ES-I3 (cell line): ENCODE results near the gene DGKG.

Experiments used
- H3K36me3 ChIP-seq: 2 replicates; pipeline ENCODE4 v1.6.1; 2013; ENCODE audit warnings: mild to moderate bottlenecking, low read length, control low read depth, moderate library complexity; ENCODE audit not compliant: insufficient read depth
- H3K4me1 ChIP-seq: 2 replicates; pipeline ENCODE4 v1.6.1; 2013; ENCODE audit warnings: mild to moderate bottlenecking, control low read depth, low read length; ENCODE audit not compliant: insufficient read depth
- H3K9ac ChIP-seq: 2 replicates; pipeline ENCODE4 v1.6.1; 2013; ENCODE audit warnings: low read depth, mild to moderate bottlenecking, low read length, moderate library complexity
- H3K9me3 ChIP-seq: 2 replicates; pipeline ENCODE4 v1.6.1; 2013; ENCODE audit warnings: mild to moderate bottlenecking, low read length, moderate library complexity; ENCODE audit not compliant: control insufficient read depth, insufficient read depth

The DGKG gene

DNA sequence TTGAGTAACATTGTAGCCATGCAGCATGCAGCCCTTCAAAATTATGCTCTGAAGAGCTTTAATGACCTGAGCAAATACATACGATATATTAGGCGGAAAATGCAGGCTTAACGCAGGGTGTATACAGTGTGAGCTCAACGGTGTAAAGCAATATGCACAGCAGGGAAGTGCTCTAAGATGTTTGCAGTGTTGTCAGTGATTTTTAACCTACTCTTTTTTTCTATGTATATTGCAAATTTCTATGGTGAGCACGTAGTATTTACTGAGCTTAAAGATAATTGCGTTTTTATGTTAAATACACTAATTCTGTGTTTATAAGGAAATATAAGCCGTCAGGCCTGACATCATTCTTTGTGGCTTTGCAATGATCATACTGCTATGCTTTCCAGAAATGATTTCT, 42.1 kb downstream of the DGKG start:
- H3K4me1 ChIP-seq: no peaks in the 10 kb centered on the region
- no peak overlapping the region for H3K9ac ChIP-seq
- no peaks in the 10 kb centered on the region for H3K36me3 ChIP-seq
- no peaks in the 10 kb centered on the region for H3K9me3 ChIP-seq

DNA sequence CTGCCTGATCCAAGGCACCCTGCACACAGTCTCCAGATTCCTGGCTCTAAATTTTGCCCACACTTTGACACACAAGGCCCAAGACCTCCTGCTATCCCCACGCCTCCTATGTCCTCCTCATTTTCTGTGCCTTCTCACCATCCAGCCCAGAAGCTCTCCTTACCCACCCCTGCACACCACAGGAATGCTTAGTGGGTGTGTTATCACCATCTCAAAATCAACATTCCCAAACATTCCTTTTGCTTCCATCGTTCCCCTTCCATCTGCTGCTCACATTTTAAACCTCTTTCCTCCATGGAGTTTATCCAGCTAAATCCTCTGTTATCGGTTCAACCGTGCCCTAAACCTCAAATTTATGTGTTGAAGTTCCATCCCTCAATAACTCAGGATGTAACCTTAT, 43.9 kb downstream of the DGKG start:
- no peaks in the 10 kb centered on the region for H3K4me1 ChIP-seq
- H3K9ac ChIP-seq: no peak overlapping the region
- H3K9me3 ChIP-seq: no peaks in the 10 kb centered on the region
- H3K36me3 ChIP-seq: no peaks in the 10 kb centered on the region

DNA sequence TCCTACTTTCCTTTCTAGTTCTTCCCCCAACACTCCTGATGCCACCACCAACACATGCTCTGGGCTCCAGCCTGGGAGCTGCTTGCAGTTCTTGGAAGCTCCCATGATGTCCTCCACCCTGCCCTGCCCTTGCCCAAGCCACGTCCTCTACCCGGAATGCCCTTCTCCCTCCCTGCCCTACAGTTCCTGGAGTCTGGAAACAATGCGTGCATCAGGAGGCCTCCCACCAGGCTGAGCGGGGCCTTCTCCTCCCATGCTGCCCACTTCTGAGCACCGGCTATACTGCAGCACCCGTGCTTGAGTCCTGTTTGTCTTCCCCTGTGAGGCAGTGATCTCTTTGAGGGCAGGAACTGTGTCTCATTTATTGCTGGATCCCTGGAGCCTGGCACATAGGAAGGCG, 44.6 kb downstream of the DGKG start:
- H3K4me1 ChIP-seq: no peaks in the 10 kb centered on the region
- H3K9me3 ChIP-seq: no peaks in the 10 kb centered on the region
- no peak overlapping the region for H3K9ac ChIP-seq
- H3K36me3 ChIP-seq: no peaks in the 10 kb centered on the region

DNA sequence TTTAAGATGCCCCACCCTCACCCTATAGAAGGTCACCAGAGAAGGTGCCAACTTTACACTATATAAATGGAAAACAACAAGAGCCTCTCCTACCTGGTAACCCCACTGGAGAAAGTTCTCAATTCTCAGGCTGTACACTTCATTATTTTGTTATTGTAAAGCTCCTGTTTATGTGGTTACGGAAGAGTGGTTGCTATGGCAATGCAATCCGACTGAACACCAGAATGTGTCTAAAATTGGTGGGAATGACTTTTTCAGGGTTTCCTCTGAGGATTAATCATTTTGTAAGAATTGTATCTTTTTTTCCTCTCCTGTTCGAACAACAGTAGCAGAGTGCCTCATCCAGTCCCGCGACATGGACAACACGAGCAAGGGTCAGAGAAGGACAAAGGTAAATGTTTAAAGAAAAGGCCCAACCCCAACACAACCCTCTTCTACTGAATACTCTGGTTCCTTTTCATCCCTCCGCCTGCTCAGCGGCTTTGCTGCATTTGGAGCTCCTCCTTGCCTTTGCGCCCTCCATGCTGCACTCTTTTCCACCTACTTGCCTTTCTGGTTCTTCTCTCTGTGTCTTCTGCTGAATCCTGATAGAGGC, 45.3 kb downstream of the DGKG start:
- Histone ChIP-seq H3K36me3 (no peaks in the 10 kb centered on the region), H3K9me3 (no peaks in the 10 kb centered on the region), H3K4me1 (no peaks in the 10 kb centered on the region), H3K9ac (no peak overlapping the region)

DNA sequence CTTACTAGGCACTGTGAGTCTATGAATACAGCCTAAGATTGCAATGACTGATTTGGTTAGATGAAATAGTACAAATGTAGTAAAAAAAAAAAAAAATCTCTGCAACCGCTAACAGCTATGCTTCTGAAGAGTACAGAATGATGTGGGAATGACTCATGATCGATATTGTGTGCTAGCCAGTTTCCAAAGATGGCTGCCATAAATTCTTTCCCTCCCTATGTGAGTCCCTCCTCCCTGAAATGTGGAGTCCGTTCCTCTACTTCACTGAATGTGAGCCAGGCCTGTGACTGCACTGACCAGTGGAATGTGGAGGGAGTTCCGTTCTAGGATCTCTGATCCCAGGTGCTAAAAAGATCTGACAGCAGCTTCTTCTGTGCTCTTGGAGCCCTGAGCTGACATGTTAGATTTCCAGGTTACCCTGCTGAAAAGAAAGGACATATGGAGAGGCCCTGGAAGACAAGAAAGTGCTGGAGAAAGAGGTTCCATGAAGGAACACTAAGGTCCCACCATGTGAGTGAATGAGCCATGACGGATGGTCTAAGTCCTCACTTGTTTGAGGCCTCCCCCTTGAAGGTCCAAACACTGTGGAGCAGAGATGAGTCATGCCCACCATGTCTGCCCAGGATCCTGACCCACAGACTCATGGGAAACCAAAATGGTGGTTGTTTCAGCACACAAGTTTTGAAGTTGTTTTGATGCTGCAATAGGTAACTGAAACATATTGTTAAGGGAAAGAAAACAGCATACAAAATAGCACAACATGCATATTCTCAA, 46.3 kb downstream of the DGKG start:
- H3K36me3 ChIP-seq: no peaks in the 10 kb centered on the region
- no peaks in the 10 kb centered on the region for H3K9me3 ChIP-seq
- no peak overlapping the region for H3K9ac ChIP-seq
- H3K4me1 ChIP-seq: no peaks in the 10 kb centered on the region

DNA sequence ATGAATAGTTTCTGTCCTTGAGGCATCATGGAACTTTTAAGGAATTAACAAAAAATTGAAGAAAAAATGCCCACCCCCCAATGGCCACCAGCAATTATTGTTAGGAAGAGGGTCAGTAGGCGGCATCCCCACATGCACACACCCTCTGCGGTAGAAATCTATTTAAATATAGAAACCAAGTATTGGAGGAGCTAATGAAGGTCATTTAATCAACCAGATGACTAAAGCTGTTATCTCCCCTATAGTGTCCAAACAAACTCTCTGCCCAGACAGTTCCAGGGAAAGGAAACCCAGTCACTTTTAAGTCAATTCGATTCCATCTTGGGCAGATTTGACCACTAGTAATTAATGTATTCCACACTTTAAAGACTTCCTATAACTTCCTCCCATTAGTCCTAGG, 47.1 kb downstream of the DGKG start:
- H3K9ac ChIP-seq: no peak overlapping the region
- no peaks in the 10 kb centered on the region for H3K36me3 ChIP-seq
- H3K4me1 ChIP-seq: no peaks in the 10 kb centered on the region
- no peaks in the 10 kb centered on the region for H3K9me3 ChIP-seq

DNA sequence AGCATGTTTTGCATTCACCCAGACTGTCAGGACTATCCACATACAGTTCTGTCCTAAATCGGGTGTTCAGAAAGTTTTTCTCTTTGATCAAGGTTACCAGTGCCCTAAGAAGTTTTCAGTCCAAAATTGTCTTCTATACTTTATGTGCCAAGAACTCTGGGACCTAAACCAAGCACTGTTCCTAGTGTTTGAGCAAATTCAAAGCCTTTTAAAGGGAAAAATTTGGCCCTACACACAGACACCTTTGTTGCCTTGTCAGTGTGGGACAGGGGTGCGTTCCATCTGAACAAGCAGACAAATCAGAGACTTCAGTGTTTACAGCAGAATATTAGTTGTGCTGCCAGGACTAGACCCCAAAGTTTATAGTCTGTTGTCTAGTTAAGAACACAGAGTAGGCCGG, 50.6 kb downstream of the DGKG start:
- H3K36me3 ChIP-seq: no peaks in the 10 kb centered on the region
- no peak overlapping the region for H3K9ac ChIP-seq
- H3K9me3 ChIP-seq: no peaks in the 10 kb centered on the region
- no peaks in the 10 kb centered on the region for H3K4me1 ChIP-seq

DNA sequence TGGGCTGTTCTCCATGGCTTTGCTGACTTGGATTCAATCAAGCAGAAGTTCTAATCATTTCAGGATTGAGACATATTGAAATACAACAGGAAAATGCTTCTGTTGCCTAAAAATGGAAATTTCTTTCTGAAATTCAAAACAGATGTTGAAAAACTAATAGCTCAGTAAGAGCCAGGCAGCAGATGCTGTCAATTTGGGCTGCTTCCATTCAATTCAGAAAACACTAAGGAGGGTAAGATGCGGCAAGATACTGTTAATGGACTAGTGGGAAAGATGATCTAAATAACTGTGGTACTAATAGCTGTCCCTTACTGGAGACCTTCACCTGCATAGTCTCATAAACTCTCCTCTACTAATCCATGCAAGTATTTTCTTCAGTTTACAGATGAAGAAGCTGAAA, 53.5 kb downstream of the DGKG start:
- peaks cover 5% of the 10 kb centered on the region; the same call in 1 of the 2 replicates for H3K4me1 ChIP-seq
- no peaks in the 10 kb centered on the region for H3K36me3 ChIP-seq
- H3K9me3 ChIP-seq: no peaks in the 10 kb centered on the region
- H3K9ac ChIP-seq: no peak overlapping the region

DNA sequence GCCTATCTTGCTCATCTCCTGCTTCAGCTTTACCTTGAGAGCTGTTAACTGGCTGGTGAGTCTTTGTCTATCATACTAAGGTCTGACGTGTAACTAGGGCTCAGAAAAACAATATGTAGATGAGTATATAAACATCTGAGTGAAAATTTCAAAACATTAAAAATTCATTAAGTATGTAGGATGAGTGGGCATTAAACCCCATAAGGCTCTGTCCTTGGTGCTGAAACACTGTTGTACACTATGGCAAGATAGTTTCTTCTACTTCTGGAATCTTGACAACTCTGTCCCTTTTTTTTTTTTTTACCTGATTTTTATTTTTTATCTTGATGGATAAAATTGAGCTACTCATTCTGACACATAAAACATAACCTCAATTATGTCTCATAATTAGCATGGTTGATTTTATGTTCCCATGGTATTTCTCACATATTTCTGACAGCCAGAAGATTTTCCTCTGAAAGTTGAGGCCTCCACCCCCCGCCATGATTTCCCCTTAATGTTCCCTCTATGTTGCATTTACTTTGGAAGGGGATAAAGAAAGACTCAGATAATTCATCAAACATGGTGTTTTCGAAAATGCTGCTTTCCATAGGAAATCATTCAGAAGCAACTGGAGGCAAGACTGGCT, 54.3 kb downstream of the DGKG start:
- no peaks in the 10 kb centered on the region for H3K9me3 ChIP-seq
- H3K9ac ChIP-seq: no peak overlapping the region
- no peaks in the 10 kb centered on the region for H3K36me3 ChIP-seq
- peaks cover 5% of the 10 kb centered on the region; the same call in 1 of the 2 replicates for H3K4me1 ChIP-seq

DNA sequence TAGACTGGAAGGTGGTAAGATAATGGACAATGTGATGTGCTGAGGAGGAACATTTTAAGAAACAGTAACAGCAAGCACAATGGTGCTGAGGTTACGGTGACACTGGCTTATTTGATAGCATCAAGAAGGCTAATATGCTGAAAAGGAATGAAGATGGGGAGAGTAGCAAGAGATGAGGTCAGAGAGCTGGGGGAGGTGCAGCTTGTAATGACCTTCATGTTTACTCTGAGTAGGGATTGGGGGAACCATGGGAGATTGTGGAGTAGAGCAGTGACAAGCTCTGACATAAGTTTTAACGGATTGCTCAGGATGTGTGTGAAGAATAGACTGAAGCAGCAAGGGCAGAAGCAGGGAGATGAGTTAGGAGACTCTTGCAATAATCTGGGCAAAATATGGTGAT, 56.7 kb downstream of the DGKG start:
- Histone ChIP-seq H3K4me1 (peaks cover 5% of the 10 kb centered on the region; the same call in 1 of the 2 replicates), H3K9ac (no peak overlapping the region), H3K9me3 (no peaks in the 10 kb centered on the region), H3K36me3 (no peaks in the 10 kb centered on the region)

DNA sequence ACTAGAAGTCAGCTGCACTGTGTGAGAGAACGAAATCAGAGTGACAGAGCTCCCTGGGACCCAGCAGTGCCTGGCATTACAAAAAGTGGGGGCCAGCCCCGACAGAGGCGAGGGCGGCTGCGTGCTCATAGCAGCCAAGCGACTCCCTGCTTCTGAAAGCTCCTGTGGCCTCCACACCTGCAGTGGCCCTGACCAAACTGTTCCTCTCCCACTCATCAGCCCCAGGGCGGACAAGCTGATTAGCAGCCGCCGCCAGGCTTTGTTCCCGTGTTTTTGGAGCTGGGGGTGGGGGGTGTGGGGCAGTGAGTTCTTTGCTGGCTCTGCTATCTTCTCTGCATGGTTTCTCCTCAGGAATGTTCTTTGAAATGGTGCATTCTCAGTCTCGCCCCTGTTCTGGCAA, 58.1 kb downstream of the DGKG start:
- Histone ChIP-seq H3K4me1 (peaks cover 5% of the 10 kb centered on the region; the same call in 1 of the 2 replicates), H3K36me3 (no peaks in the 10 kb centered on the region), H3K9ac (no peak overlapping the region), H3K9me3 (no peaks in the 10 kb centered on the region)

DNA sequence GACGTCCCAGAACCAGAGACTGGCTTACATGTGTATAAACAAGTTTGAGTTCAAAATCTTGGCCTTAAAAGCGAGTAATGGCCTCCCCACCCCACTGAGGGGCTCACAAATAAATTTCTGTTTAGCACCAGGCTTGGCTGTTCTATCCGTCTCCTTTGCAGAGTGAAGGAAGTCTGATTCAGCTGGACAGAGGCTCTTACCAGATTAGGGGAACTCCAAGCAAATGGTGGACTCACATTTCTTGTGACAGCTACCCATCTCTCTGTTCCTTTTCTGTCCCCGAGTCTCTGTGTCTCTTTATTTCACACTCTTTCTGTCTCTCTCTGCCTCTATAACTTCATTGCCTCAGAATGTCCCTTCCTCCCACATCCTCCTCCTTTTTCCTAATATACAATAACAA, 62.7 kb downstream of the DGKG start:
- Histone ChIP-seq H3K4me1 (peaks cover 3% of the 10 kb centered on the region; the same call in 1 of the 2 replicates), H3K9me3 (no peaks in the 10 kb centered on the region), H3K36me3 (no peaks in the 10 kb centered on the region), H3K9ac (no peak overlapping the region)

DNA sequence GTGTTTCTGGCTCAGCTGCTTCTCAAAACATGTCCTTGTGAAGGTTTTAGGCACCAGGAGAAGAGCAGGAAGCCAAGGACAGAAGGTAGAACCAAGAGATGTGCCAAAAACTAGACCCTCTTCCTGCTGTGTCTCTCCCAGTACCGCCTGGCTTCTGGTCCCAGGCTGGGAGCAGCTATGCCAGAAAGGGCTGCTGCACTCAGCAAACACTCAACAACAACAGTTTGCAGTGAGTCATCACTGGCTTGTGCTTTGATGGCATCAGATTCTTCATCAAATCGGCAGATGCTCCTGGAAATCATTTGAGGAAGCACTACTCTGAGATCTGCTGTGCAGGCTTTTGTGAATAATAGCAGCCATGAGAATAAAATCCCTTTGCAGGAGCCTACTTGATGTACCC, 63.2 kb downstream of the DGKG start:
- no peaks in the 10 kb centered on the region for H3K9me3 ChIP-seq
- H3K9ac ChIP-seq: no peak overlapping the region
- no peaks in the 10 kb centered on the region for H3K36me3 ChIP-seq
- H3K4me1 ChIP-seq: no peaks in the 10 kb centered on the region

DNA sequence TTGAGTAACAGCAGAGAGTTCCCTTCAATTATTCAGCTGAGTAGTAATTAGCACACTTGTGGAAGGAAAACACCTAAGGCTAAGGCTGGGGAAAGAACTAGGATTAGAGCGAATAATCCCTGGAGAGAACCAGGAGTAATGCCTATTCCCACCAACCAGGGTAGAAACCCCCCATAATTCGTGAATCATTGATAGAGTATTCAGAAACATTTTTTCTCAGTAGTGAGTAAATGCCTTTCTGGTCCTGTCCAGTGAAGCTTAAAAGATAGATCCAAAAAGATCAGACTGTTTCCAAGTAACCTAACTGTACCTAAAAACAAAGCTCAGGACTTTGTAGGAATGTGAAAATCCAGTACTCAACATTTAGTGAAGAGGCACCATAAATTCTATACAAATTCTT, 71.2 kb downstream of the DGKG start:
- Histone ChIP-seq H3K36me3 (no peaks in the 10 kb centered on the region), H3K4me1 (no peaks in the 10 kb centered on the region; the same call in 1 of the 2 replicates), H3K9me3 (no peaks in the 10 kb centered on the region), H3K9ac (no peak overlapping the region)

DNA sequence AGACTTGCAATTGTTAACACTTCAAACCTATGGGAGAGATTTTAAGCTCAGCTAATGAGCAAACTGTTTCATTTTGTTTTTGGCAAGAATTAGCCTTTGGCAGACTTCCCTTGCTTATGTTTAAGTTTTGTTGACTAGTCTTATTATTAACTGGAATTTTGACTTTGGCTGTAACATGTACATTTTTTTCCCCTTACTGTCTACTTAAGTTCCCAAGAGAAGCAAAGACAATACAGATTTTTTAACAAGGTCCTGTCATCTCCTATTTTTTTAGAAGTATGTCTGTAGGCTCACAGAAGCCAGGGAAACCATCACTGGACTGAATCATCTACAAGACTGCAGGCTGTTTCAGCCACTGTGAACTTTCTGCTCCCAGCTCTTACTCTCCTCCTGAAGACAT, 74.3 kb downstream of the DGKG start:
- Histone ChIP-seq H3K36me3 (no peaks in the 10 kb centered on the region), H3K9ac (no peak overlapping the region), H3K9me3 (no peaks in the 10 kb centered on the region), H3K4me1 (no peaks in the 10 kb centered on the region; the same call in 1 of the 2 replicates)
